CD4-positive, alpha-beta T cell (primary cell): ENCODE results near the gene AK9. TPM values are rescaled to one million over a fixed set of nuclear protein-coding genes. Genes with fewer than 3 reads are reported as not detected.

ENCODE experiments used
- ATAC-seq: fragments of 200-7000 bp; cut with Tn5 transposase; one replicate; pipeline ENCODE4 v1.10.0; 2022; ENCODE audit warnings: mild to moderate bottlenecking; ENCODE audit not compliant: poor library complexity
- CTCF ChIA-PET: fragments of 350-600 bp; sonication (Branson Sonifier 250); formaldehyde crosslinking; loops from one replicate; lab custom pipeline; 2021; ENCODE audit warnings: antibody characterized with exemption, inconsistent platforms; lab: Charles Lee
- POLR2A ChIA-PET: fragments of 350-600 bp; sonication (Branson Sonifier 250); formaldehyde crosslinking; loops from one replicate; lab custom pipeline; 2021; ENCODE audit warnings: antibody characterized with exemption, inconsistent platforms; lab: Charles Lee
- DNase-seq, 14 experiments: peaks; one replicate each; pipeline ENCODE4 v3.0.0-alpha.2; 2013 to 2020; ENCODE audit warnings: mixed read lengths in 2 of 14
- H3K27ac ChIP-seq, 2 donors: one replicate each; pipeline versions ENCODE4 v1.5.1 to v1.7.0; 2013; ENCODE audit warnings: low read length in 2 of 2, low read depth in 1 of 2, mild to moderate bottlenecking in 1 of 2
- H3K27me3 ChIP-seq, 2 experiments: 1 replicate in 1 of 2; 2 replicates in 1 of 2; pipeline versions ENCODE4 v1.6.1 to v1.7.0; 2013; ENCODE audit warnings: low read length in 2 of 2, control low read depth in 1 of 2, mild to moderate bottlenecking in 1 of 2, moderate library complexity in 1 of 2; ENCODE audit not compliant: insufficient read depth in 2 of 2, control insufficient read depth in 1 of 2
- H3K36me3 ChIP-seq: one replicate; pipeline ENCODE4 v1.6.1; 2013; ENCODE audit warnings: low read length, control low read depth; ENCODE audit not compliant: insufficient read depth
- H3K4me1 ChIP-seq: one replicate; pipeline ENCODE4 v1.6.1; 2013; ENCODE audit warnings: low read length, control low read depth; ENCODE audit not compliant: insufficient read depth
- H3K4me3 ChIP-seq: one replicate; pipeline ENCODE4 v1.5.1; 2013; ENCODE audit warnings: mild to moderate bottlenecking, low read length, moderate library complexity
- H3K9me3 ChIP-seq, 2 experiments: 1 replicate in 1 of 2; 2 replicates in 1 of 2; pipeline versions ENCODE4 v1.6.1 to v1.7.0; 2013; ENCODE audit warnings: low read length in 2 of 2, mild to moderate bottlenecking in 2 of 2, control low read depth in 1 of 2, moderate library complexity in 1 of 2; ENCODE audit not compliant: control insufficient read depth in 1 of 2, insufficient read depth in 1 of 2
- H3K27ac Mint-ChIP-seq: one replicate; pipeline ENCODE4 v1.8.0; 2020; ENCODE audit warnings: mixed read lengths
- H3K27me3 Mint-ChIP-seq: one replicate; pipeline ENCODE4 v1.8.0; 2021; ENCODE audit warnings: mixed read lengths
- H3K36me3 Mint-ChIP-seq: one replicate; pipeline ENCODE4 v1.8.0; 2021; ENCODE audit warnings: low read depth, mixed read lengths
- H3K4me1 Mint-ChIP-seq: one replicate; pipeline ENCODE4 v1.8.0; 2021; ENCODE audit warnings: low read depth, mixed read lengths
- H3K4me3 Mint-ChIP-seq: one replicate; pipeline ENCODE4 v1.8.0; 2020; ENCODE audit warnings: mild to moderate bottlenecking, mixed read lengths
- H3K9me3 Mint-ChIP-seq: one replicate; pipeline ENCODE4 v1.8.0; 2020; ENCODE audit warnings: mixed read lengths
- CTCF ChIP-seq: fragments of 200-600 bp; IDR thresholded peaks from one replicate; pipeline ENCODE4 v1.8.0; 2022; ENCODE audit warnings: antibody characterized with exemption, mild to moderate bottlenecking
- intact Hi-C, 2 experiments: fragments of 100-400 bp; cut with DNase I in 1 of 2; cut with micrococcal nuclease in 1 of 2; formaldehyde crosslinking; loops; one replicate each; pipeline versions ENCODE4 v1.15.1 to v1.9.0; 2023 to 2025; cut with DNase I, micrococcal nuclease
- total RNA-seq, 174 experiments: library from RNA in 2 of 174; stranded (reverse) in 2 of 174; gene quantifications; one replicate each; pipeline ENCODE4 v1.2.3 and lab custom pipeline; 2021 to 2026

The AK9 gene
- total RNA-seq, 2 experiments from 2014 or later: 5.3 to 6.6 TPM

GRCh38 chr6:109606359-109606758 lies 84.6 kb downstream of the AK9 start:
- intact Hi-C loops: no loop called here
- ChIA-PET CTCF (no interaction called here), POLR2A (interaction anchor here (1.0 to 1.5 kb wide), 3 partner anchors 9 to 434 kb away, joined by 3 to 6 read pairs (median 3); partner anchors contain the start of genes AK9 and FIG4)
- Histone ChIP-seq H3K9me3 (peaks cover 0 to 9% of the 10 kb centered on the region in 2 experiments), H3K36me3 (peaks cover under 1% of the 10 kb centered on the region), H3K4me1 (peaks cover 5% of the 10 kb centered on the region), H3K27me3 (no peaks in the 10 kb centered on the region), H3K4me3 (no peak overlapping the region), H3K27ac (no peak overlapping the region)
- H3K27ac Mint-ChIP-seq: peak overlapping the region; percentile 69
- TF ChIP-seq CTCF: no peak
- peaks cover 13% of the 10 kb centered on the region for H3K36me3 Mint-ChIP-seq
- peaks cover 43% of the 10 kb centered on the region for H3K4me1 Mint-ChIP-seq
- no peaks in the 10 kb centered on the region for H3K27me3 Mint-ChIP-seq
- peak in 4 of 14 experiments; percentile 5 to 52 (median 35) for DNase-seq
- peak; percentile 94 for ATAC-seq
- peaks cover 2% of the 10 kb centered on the region for H3K9me3 Mint-ChIP-seq
- H3K4me3 Mint-ChIP-seq: no peak overlapping the region

GRCh38 chr6:109595998-109596397 lies 95.0 kb downstream of the AK9 start:
- CTCF ChIA-PET: no interaction called here
- POLR2A ChIA-PET: interaction anchor here (0.7 to 1.4 kb wide), 3 partner anchors 10 to 444 kb away, joined by 3 read pairs; no protein-coding TSS in a partner anchor
- no peaks in the 10 kb centered on the region for H3K27me3 Mint-ChIP-seq

GRCh38 chr6:109580519-109580918 lies 110.5 kb downstream of the AK9 start:
- no peak overlapping the region for H3K4me3 Mint-ChIP-seq
- Histone ChIP-seq H3K4me1 (no peaks in the 10 kb centered on the region), H3K9me3 (no peaks in the 10 kb centered on the region), H3K4me3 (no peak overlapping the region), H3K36me3 (peaks cover 3% of the 10 kb centered on the region), H3K27ac (no peak overlapping the region), H3K27me3 (no peaks in the 10 kb centered on the region)
- ATAC-seq: no peak
- POLR2A ChIA-PET: no interaction called here
- CTCF ChIA-PET: no interaction called here
- no peaks in the 10 kb centered on the region for H3K9me3 Mint-ChIP-seq
- no peak for TF ChIP-seq CTCF
- DNase-seq: no peak
- intact Hi-C loops: no loop called here
- H3K27ac Mint-ChIP-seq: no peak overlapping the region
- H3K4me1 Mint-ChIP-seq: no peaks in the 10 kb centered on the region
- no peaks in the 10 kb centered on the region for H3K27me3 Mint-ChIP-seq
- peaks cover 23% of the 10 kb centered on the region for H3K36me3 Mint-ChIP-seq

More at GRCh38 chr6:109595998-109596397, 95.0 kb downstream of the AK9 start:
- Mint-ChIP-seq H3K27ac (no peak overlapping the region), H3K9me3 (peaks cover under 1% of the 10 kb centered on the region), H3K36me3 (peaks cover 16% of the 10 kb centered on the region), H3K4me3 (no peak overlapping the region), H3K4me1 (peaks cover 12% of the 10 kb centered on the region)
- TF ChIP-seq CTCF: peak; percentile 45
- Histone ChIP-seq H3K36me3 (no peaks in the 10 kb centered on the region), H3K9me3 (peaks cover 10 to 11% of the 10 kb centered on the region in 2 experiments), H3K27me3 (no peaks in the 10 kb centered on the region), H3K4me1 (no peaks in the 10 kb centered on the region), H3K27ac (no peak overlapping the region), H3K4me3 (no peak overlapping the region)
- intact Hi-C loops: loop anchor here (1.0 to 10.0 kb wide), 5 partner anchors 95 to 445 kb away; partner anchors contain the start of genes AK9 (in 2 of the 2) and FIG4 (in 2 of the 2)
- DNase-seq (peak in 5 of 14 experiments; percentile 7 to 45 (median 17)), ATAC-seq (peak; percentile 82)
